ENCODE results near the gene SMC3.
A peak's percentile ranks its signal among the peaks of the same experiment; 100 is the strongest.
"Not testable (repeated sequence)": the region's sequence is repeated elsewhere in the genome, so short reads cannot be mapped to it uniquely, and the experiment has no call there.

The SMC3 gene

GRCh38 chr10:110525349-110526260 lies 41.9 kb upstream of the SMC3 start:
- no peak for DNase-seq (ENCODE audit: low read depth, low spot score)

GRCh38 chr10:110527731-110528171 lies 39.7 kb upstream of the SMC3 start:
- ChIA-PET POLR2A (interaction anchor here (1.0 kb wide), 2 partner anchors 12 to 29 kb away, joined by 3 to 5 read pairs; no protein-coding TSS in a partner anchor), CTCF (interaction anchor here (2.8 kb wide), 1 partner anchor 18 kb away, joined by 10 read pairs; no protein-coding TSS in a partner anchor)
- TF ChIP-seq CTCF (IDR thresholded peaks at IDR 0.05; ENCODE audit: insufficient read depth, low read length, missing control alignments) = no peak

More at GRCh38 chr10:110525349-110526260, 41.9 kb upstream of the SMC3 start:
- ChIA-PET POLR2A (no interaction called here), CTCF (no interaction called here)
- TF ChIP-seq CTCF (IDR thresholded peaks at IDR 0.05; ENCODE audit: insufficient read depth, low read length, missing control alignments) = no peak
- H3K4me3 ChIP-seq (ENCODE audit: low read depth, low read length) = no peak overlapping the region

GRCh38 chr10:110528224-110528996 lies 39.1 kb upstream of the SMC3 start:
- POLR2A ChIA-PET = interaction anchor here (1.0 kb wide), 2 partner anchors 12 to 30 kb away, joined by 3 to 5 read pairs; no protein-coding TSS in a partner anchor
- DNase-seq (ENCODE audit: low read depth, low spot score) = no peak
- no peak for TF ChIP-seq CTCF (IDR thresholded peaks at IDR 0.05; ENCODE audit: insufficient read depth, low read length, missing control alignments)
- CTCF ChIA-PET = interaction anchor here (1.9 to 2.8 kb wide), 2 partner anchors 18 to 218 kb away, joined by 5 to 10 read pairs; no protein-coding TSS in a partner anchor
- H3K4me3 ChIP-seq (ENCODE audit: low read depth, low read length) = no peak overlapping the region

More at GRCh38 chr10:110527731-110528171, 39.7 kb upstream of the SMC3 start:
- DNase-seq (ENCODE audit: low read depth, low spot score) = no peak
- no peak overlapping the region for H3K4me3 ChIP-seq (ENCODE audit: low read depth, low read length)

GRCh38 chr10:110528997-110529524 lies 38.4 kb upstream of the SMC3 start:
- H3K4me3 ChIP-seq (ENCODE audit: low read depth, low read length); POLR2A ChIA-PET: not testable (repeated sequence)
- CTCF ChIA-PET = interaction anchor here (0.9 to 2.8 kb wide), 4 partner anchors 16 to 218 kb away, joined by 3 to 10 read pairs (median 5); no protein-coding TSS in a partner anchor

GRCh38 chr10:110529596-110530011 lies 37.9 kb upstream of the SMC3 start:
- no peak for TF ChIP-seq CTCF (IDR thresholded peaks at IDR 0.05; ENCODE audit: insufficient read depth, low read length, missing control alignments)
- ChIA-PET POLR2A (no interaction called here), CTCF (interaction anchor here (0.9 to 2.8 kb wide), 4 partner anchors 16 to 219 kb away, joined by 3 to 10 read pairs (median 5); no protein-coding TSS in a partner anchor)
- no peak for DNase-seq (ENCODE audit: low read depth, low spot score)
- H3K4me3 ChIP-seq (ENCODE audit: low read depth, low read length) = no peak overlapping the region

More at GRCh38 chr10:110528997-110529524, 38.4 kb upstream of the SMC3 start:
- DNase-seq (ENCODE audit: low read depth, low spot score) = not testable (repeated sequence)

- TF ChIP-seq CTCF (IDR thresholded peaks at IDR 0.05; ENCODE audit: insufficient read depth, low read length, missing control alignments) = no peak
- H3K4me3 ChIP-seq (ENCODE audit: low read depth, low read length) = peak overlapping the region; percentile 20
- POLR2A ChIA-PET = no interaction called here
- no peak for DNase-seq (ENCODE audit: low read depth, low spot score)
- CTCF ChIA-PET = interaction anchor here (0.9 to 8.6 kb wide), 3 partner anchors 15 to 220 kb away, joined by 3 to 71 read pairs (median 5); no protein-coding TSS in a partner anchor
These were observed 37.2 kb upstream of the SMC3 start for GRCh38 chr10:110530131-110530831.

All from AG04449 (cell line).